ENCODE results near the gene SNRPD2.
"Not testable (repeated sequence)": the region's sequence is repeated elsewhere in the genome, so short reads cannot be mapped to it uniquely, and the experiment has no call there.

SNRPD2 gene

GRCh38 chr19:45691516-45692186 is at the start of gene SNRPD2:
Gene SNRPD2 (minus strand): TSS chr19:45691953. CDS start chr19:45691888, 65 bp downstream.
- peak; percentile 89 to 92 for DNase-seq

GRCh38 chr19:45739498-45740439 is 48.0 kb upstream of the SNRPD2 start:
- no peak for DNase-seq

- no peak for DNase-seq
Observed at GRCh38 chr19:45733160-45733810, 41.5 kb upstream of the SNRPD2 start, which contains the start of gene MEIOSIN. Gene MEIOSIN (plus strand): TSS chr19:45733439. CDS start chr19:45735377, 1,938 bp downstream.

GRCh38 chr19:45730368-45731288 is 38.9 kb upstream of the SNRPD2 start, which contains the start of gene FBXO46:
Gene FBXO46 (minus strand): TSS chr19:45730896. CDS start chr19:45713495, 17,401 bp downstream.
- DNase-seq, result peak; percentile 90 to 94

GRCh38 chr19:45729800-45730290 is 38.1 kb upstream of the SNRPD2 start:
- peak; percentile 18 to 29 for DNase-seq

GRCh38 chr19:45728683-45729082 is 36.9 kb upstream of the SNRPD2 start:
- DNase-seq, result not testable (repeated sequence)

- not testable (repeated sequence) for DNase-seq
Observed at GRCh38 chr19:45720065-45720464, 28.3 kb upstream of the SNRPD2 start.

- DNase-seq, result no peak
Observed at GRCh38 chr19:45717983-45718650, 26.4 kb upstream of the SNRPD2 start.

GRCh38 chr19:45717131-45717982 is 25.6 kb upstream of the SNRPD2 start:
- DNase-seq, result peak; percentile 97

GRCh38 chr19:45716359-45717130 is 24.8 kb upstream of the SNRPD2 start:
- peak; percentile 19 to 32 for DNase-seq

- DNase-seq, result no peak
Observed at GRCh38 chr19:45715139-45715538, 23.4 kb upstream of the SNRPD2 start.

- DNase-seq, result no peak
Observed at GRCh38 chr19:45713141-45713540, 21.4 kb upstream of the SNRPD2 start.

- DNase-seq, result no peak
Observed at GRCh38 chr19:45712699-45713067, 20.9 kb upstream of the SNRPD2 start.

- DNase-seq, result no peak
Observed at GRCh38 chr19:45711851-45712698, 20.3 kb upstream of the SNRPD2 start.

- DNase-seq, result no peak
Observed at GRCh38 chr19:45710356-45711130, 18.8 kb upstream of the SNRPD2 start.

- no peak for DNase-seq
Observed at GRCh38 chr19:45705710-45706415, 14.1 kb upstream of the SNRPD2 start.

- no peak for DNase-seq
Observed at GRCh38 chr19:45705115-45705514, 13.4 kb upstream of the SNRPD2 start.
